ENCODE measurements around the gene RIOX2. TPM values are rescaled to one million over a fixed set of nuclear protein-coding genes. Genes with fewer than 3 reads are reported as not detected.
"Not testable (repeated sequence)": the region's sequence is repeated elsewhere in the genome, so short reads cannot be mapped to it uniquely, and the experiment has no call there.

RIOX2 gene
- total and polyA plus RNA-seq, 2 donors (not counting 1 experiment from before 2014, with no cell fraction given): 18.5 to 23.6 TPM

DNA sequence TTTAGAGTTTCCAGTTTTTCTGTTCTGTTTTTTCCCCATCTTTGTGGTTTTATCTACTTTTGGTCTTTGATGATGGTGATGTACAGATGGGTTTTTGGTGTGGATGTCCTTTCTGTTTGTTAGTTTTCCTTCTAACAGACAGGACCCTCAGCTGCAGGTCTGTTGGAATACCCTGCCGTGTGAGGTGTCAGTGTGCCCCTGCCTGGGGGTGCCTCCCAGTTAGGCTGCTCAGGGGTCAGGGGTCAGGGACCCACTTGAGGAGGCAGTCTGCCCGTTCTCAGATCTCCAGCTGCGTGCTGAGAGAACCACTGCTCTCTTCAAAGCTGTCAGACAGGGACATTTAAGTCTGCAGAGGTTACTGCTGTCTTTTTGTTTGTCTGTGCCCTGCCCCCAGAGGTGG lies 62.4 kb downstream of the RIOX2 start:
- H3K27ac ChIP-seq (ENCODE audit: low read length in 2 of 2); H3K4me1 ChIP-seq (ENCODE audit: control insufficient read depth in 2 of 2, insufficient read depth in 2 of 2, low read length in 2 of 2); H3K27me3 Mint-ChIP-seq; H3K9ac ChIP-seq (ENCODE audit: low read length); H3K36me3 ChIP-seq (replicated peaks in 1 of 2; ENCODE audit: control extremely low read depth in 1 of 2, control insufficient read depth in 1 of 2, extremely low read depth in 1 of 2, insufficient read depth in 2 of 2, low read length in 1 of 2); CTCF ChIA-PET; H3K4me3 Mint-ChIP-seq; H3K9me3 ChIP-seq (ENCODE audit: control extremely low read depth in 1 of 3, control insufficient read depth in 2 of 3, insufficient read depth in 1 of 3, low read length in 2 of 3); H3K27me3 ChIP-seq (replicated peaks in 1 of 4; ENCODE audit: control extremely low read depth in 1 of 4, control insufficient read depth in 3 of 4, insufficient read depth in 4 of 4, low read length in 3 of 4); H3K4me1 Mint-ChIP-seq; H3K4me2 ChIP-seq (replicated peaks; ENCODE audit: low read depth, low read length, poor library complexity, severe bottlenecking); POLR2A ChIA-PET; ATAC-seq (ENCODE audit: low read depth); H3K27ac Mint-ChIP-seq; H3K4me3 ChIP-seq (ENCODE audit: control extremely low read depth in 1 of 5, extremely low read depth in 1 of 5, insufficient read depth in 1 of 5, low read depth in 2 of 5, low read length in 4 of 5); H3K79me2 ChIP-seq (ENCODE audit: control insufficient read depth, insufficient read depth, low read length); H4K20me1 ChIP-seq (ENCODE audit: control insufficient read depth, insufficient read depth, low read length, poor library complexity, severe bottlenecking); DNase-seq; H3K9me3 Mint-ChIP-seq (ENCODE audit: insufficient read depth); H2AFZ ChIP-seq (ENCODE audit: insufficient read depth, low read depth, low read length, poor library complexity, severe bottlenecking): not testable (repeated sequence)
- intact Hi-C loops (cut with micrococcal nuclease): loop anchor here (5.0 kb wide), 1 partner anchor 97 kb away; no protein-coding TSS in a partner anchor
- WGBS (ENCODE audit: insufficient coverage): no CpG with 5 or more reads among the region's 3 CpGs

GRCh38 chr3:97901313-97902248 lies 70.7 kb downstream of the RIOX2 start:
- ATAC-seq (ENCODE audit: low read depth): no peak
- ChIA-PET CTCF (no interaction called here), POLR2A (no interaction called here)
- Mint-ChIP-seq H3K9me3 (ENCODE audit: insufficient read depth) (no peaks in the 10 kb centered on the region), H3K4me1 (no peaks in the 10 kb centered on the region), H3K27ac (no peak overlapping the region), H3K4me3 (no peak overlapping the region), H3K27me3 (no peaks in the 10 kb centered on the region)
- no peak overlapping the region for H2AFZ ChIP-seq (ENCODE audit: insufficient read depth, low read depth, low read length, poor library complexity, severe bottlenecking)
- no peaks in the 10 kb centered on the region for H3K36me3 ChIP-seq (replicated peaks in 1 of 2; ENCODE audit: control extremely low read depth in 1 of 2, control insufficient read depth in 1 of 2, extremely low read depth in 1 of 2, insufficient read depth in 2 of 2, low read length in 1 of 2)
- no peak overlapping the region for H3K9ac ChIP-seq (ENCODE audit: low read length)
- no peaks in the 10 kb centered on the region for H3K27me3 ChIP-seq (replicated peaks in 1 of 4; ENCODE audit: control extremely low read depth in 1 of 4, control insufficient read depth in 3 of 4, insufficient read depth in 4 of 4, low read length in 3 of 4)
- intact Hi-C loops (cut with micrococcal nuclease): no loop called here
- H3K4me3 ChIP-seq (ENCODE audit: control extremely low read depth in 1 of 5, extremely low read depth in 1 of 5, insufficient read depth in 1 of 5, low read depth in 2 of 5, low read length in 4 of 5): no peak overlapping the region
- DNase-seq: no peak
- no peaks in the 10 kb centered on the region for H4K20me1 ChIP-seq (ENCODE audit: control insufficient read depth, insufficient read depth, low read length, poor library complexity, severe bottlenecking)
- H3K79me2 ChIP-seq (ENCODE audit: control insufficient read depth, insufficient read depth, low read length): no peaks in the 10 kb centered on the region
- no peak for TF ChIP-seq CTCF (IDR thresholded peaks at IDR 0.05)
- no peaks in the 10 kb centered on the region for H3K9me3 ChIP-seq (ENCODE audit: control extremely low read depth in 1 of 3, control insufficient read depth in 2 of 3, insufficient read depth in 1 of 3, low read length in 2 of 3)
- 100% methylated on average over 2 of the region's 4 CpGs for WGBS (ENCODE audit: insufficient coverage)
- no peaks in the 10 kb centered on the region for H3K4me1 ChIP-seq (ENCODE audit: control insufficient read depth in 2 of 2, insufficient read depth in 2 of 2, low read length in 2 of 2)
- no peak overlapping the region for H3K27ac ChIP-seq (ENCODE audit: low read length in 2 of 2)
- H3K4me2 ChIP-seq (replicated peaks; ENCODE audit: low read depth, low read length, poor library complexity, severe bottlenecking): no peak overlapping the region

All from B cell (primary cell).